Esophagus squamous epithelium (tissue), 5 donors: ENCODE data around the gene CPEB3. TPM values are rescaled to one million over a fixed set of nuclear protein-coding genes. Genes with fewer than 3 reads are reported as not detected.

Experiments
- DNase-seq: peaks from one replicate; lab custom pipeline; 2025; lab: John Stamatoyannopoulos, UW
- H3K27ac ChIP-seq, 4 donors: fragments of 200-600 bp; sonication (generic); one replicate each; pipeline ENCODE4 v1.5.1; 2016 to 2019; ENCODE audit warnings: mild to moderate bottlenecking in 1 of 4
- H3K27me3 ChIP-seq, 4 donors: fragments of 200-600 bp; sonication (generic); 1 replicate in 3 of 4; 2 replicates in 1 of 4; pipeline versions ENCODE4 v1.5.1 to v1.6.0; 2017 to 2021; ENCODE audit warnings: antibody characterized with exemption in 1 of 4
- H3K36me3 ChIP-seq, 3 donors: fragments of 200-600 bp; sonication (generic); one replicate each; pipeline ENCODE4 v1.5.1; 2016 to 2019
- H3K4me1 ChIP-seq, 3 donors: fragments of 200-600 bp; sonication (generic); one replicate each; pipeline ENCODE4 v1.5.1; 2017 to 2019
- H3K4me3 ChIP-seq, 4 donors: fragments of 200-600 bp; sonication (generic); 1 replicate in 3 of 4; 2 replicates in 1 of 4; pipeline ENCODE4 v1.5.1; 2016 to 2019; ENCODE audit warnings: mild to moderate bottlenecking in 2 of 4, moderate library complexity in 1 of 4
- H3K9me3 ChIP-seq, 3 donors: fragments of 200-600 bp; sonication (generic); one replicate each; pipeline ENCODE4 v1.5.1; 2016 to 2019
- CTCF ChIP-seq, 6 experiments: fragments of 450-650 bp in 4 of 6; fragments of 200-600 bp in 2 of 6; sonication (generic) in 2 of 6; IDR thresholded peaks; one replicate each; pipeline ENCODE4 v1.5.1; 2016 to 2019; ENCODE audit warnings: antibody characterized with exemption in 6 of 6, mild to moderate bottlenecking in 4 of 6, moderate library complexity in 4 of 6
- POLR2A ChIP-seq, 4 donors: fragments of 450-650 bp; IDR thresholded peaks; one replicate each; pipeline ENCODE4 v1.6.1; 2017; ENCODE audit warnings: antibody characterized with exemption in 4 of 4, mild to moderate bottlenecking in 4 of 4, moderate library complexity in 3 of 4
- WGBS, 2 donors: methylation state at CpG; one replicate each; pipeline ENCODE4 v1.1.5; 2018; 5-methylcytosine and 5-hydroxymethylcytosine counted together
- intact Hi-C: fragments of 100-400 bp; cut with DNase I; formaldehyde crosslinking; loops from one replicate; pipeline ENCODE4 v1.15.0; 2022
- total RNA-seq, 4 donors: library from RNA; depleted of rRNA; stranded (reverse); fragments of >200 nt; gene quantifications; one replicate each; pipeline ENCODE4 v1.1.0, GENCODE V29; 2016
- donor health status: DM: yes; HTN: yes; CAD: no.

Gene CPEB3
- total RNA-seq, 4 donors from 2014 or later = 5.5 to 8.8 (median 7.3) TPM

- H3K27ac ChIP-seq = peak overlapping the region; percentile 92 to 100 (median 96)
- intact Hi-C loops = no loop called here
- H3K27me3 ChIP-seq = no peaks in the 10 kb centered on the region
- WGBS, 2 donors = 0 to 2% methylated on average over 12 to 22 of the region's 33 CpGs
- peaks cover 0 to 27% (median 0%) of the 10 kb centered on the region in 3 donors for H3K4me1 ChIP-seq
- peak overlapping the region; percentile 82 to 100 (median 90) for H3K4me3 ChIP-seq
- TF ChIP-seq POLR2A (IDR thresholded peaks at IDR 0.05) = no peak
- TF ChIP-seq CTCF (IDR thresholded peaks at IDR 0.05) = no peak
- no peak for DNase-seq
- H3K36me3 ChIP-seq = peaks cover 0 to 21% (median 0%) of the 10 kb centered on the region in 3 donors
- H3K9me3 ChIP-seq = no peaks in the 10 kb centered on the region
These were observed 622 bp downstream of the CPEB3 start for GRCh38 chr10:92290076-92290836.

DNA sequence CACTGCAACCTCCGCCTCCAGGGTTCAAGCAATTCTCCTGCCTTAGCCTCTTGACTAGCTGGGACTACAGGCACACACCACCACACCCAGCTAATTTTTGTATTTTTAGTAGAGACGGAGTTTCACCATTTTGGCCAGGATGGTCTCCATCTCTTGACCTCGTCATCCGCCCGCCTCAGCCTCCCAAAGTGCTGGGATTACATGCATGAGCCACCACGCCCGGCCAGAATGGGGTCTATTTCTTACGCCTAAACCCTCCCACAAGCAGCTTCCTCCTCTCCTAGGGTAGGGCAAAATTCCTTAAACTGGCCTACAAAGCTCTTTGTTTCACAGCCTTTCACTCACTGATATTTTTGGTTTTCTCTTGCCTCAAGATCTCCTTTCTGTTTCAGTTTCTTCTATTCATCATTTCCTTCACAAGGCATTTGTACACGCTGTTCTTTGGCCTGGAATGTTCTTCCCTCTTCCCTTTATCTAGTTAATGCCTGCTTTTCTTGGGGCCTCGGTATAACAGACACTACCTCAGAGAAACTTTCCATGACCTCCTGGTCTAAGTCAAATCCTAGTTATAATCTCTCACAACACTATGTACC, 6.7 kb downstream of the CPEB3 start:
- Histone ChIP-seq H3K4me3 (peak overlapping the region in 1 of 4 donors; percentile 28), H3K9me3 (no peaks in the 10 kb centered on the region), H3K27me3 (no peaks in the 10 kb centered on the region), H3K36me3 (no peaks in the 10 kb centered on the region), H3K4me1 (peaks cover 0 to 16% (median 4%) of the 10 kb centered on the region in 3 donors), H3K27ac (peak overlapping the region; percentile 59 to 85 (median 70))
- WGBS, 2 donors = 65 to 72% methylated on average over 10 of the region's 10 CpGs
- no peak for DNase-seq
- TF ChIP-seq POLR2A (IDR thresholded peaks at IDR 0.05) (no peak), CTCF (IDR thresholded peaks at IDR 0.05) (no peak)
- intact Hi-C loops = no loop called here

GRCh38 chr10:92278996-92279696, 11.7 kb downstream of the CPEB3 start:
- no peaks in the 10 kb centered on the region for H3K9me3 ChIP-seq
- TF ChIP-seq POLR2A (IDR thresholded peaks at IDR 0.05) (no peak), CTCF (IDR thresholded peaks at IDR 0.05) (no peak)
- peaks cover 0 to 12% (median 4%) of the 10 kb centered on the region in 3 donors for H3K4me1 ChIP-seq
- no peaks in the 10 kb centered on the region for H3K27me3 ChIP-seq
- H3K36me3 ChIP-seq = no peaks in the 10 kb centered on the region
- WGBS, 2 donors = 50 to 52% methylated on average over 4 of the region's 4 CpGs
- H3K27ac ChIP-seq = peak overlapping the region in 2 of 4 donors; percentile 21
- no peak overlapping the region for H3K4me3 ChIP-seq
- intact Hi-C loops = no loop called here
- DNase-seq = no peak

DNA sequence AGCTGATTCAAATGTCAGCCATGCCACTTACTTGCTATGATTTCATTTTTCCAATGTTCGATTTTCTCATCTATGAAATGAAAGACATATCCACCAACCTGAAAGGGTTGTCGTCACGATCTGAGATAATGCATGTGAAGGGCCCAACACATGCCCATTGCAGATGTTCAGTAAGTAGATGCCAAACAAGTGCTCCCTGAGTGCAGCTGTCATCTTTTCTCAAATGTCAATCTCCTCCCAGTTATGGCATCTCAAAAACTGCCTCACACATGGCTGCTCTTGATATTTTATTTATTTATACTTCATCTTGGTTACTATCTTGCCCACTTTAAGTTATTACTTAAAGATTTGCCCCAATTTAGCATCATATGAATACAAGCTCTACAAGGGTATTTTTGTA, 16.8 kb downstream of the CPEB3 start:
- intact Hi-C loops = no loop called here
- whole genome bisulfite sequencing, 2 donors = 95% methylated on average over 3 of the region's 3 CpGs
- no peaks in the 10 kb centered on the region for H3K36me3 ChIP-seq
- peaks cover 0 to 3% (median 0%) of the 10 kb centered on the region in 3 donors for H3K4me1 ChIP-seq
- no peak for TF ChIP-seq POLR2A (IDR thresholded peaks at IDR 0.05)
- TF ChIP-seq CTCF (IDR thresholded peaks at IDR 0.05) = no peak
- no peaks in the 10 kb centered on the region for H3K9me3 ChIP-seq
- H3K27ac ChIP-seq = no peak overlapping the region
- DNase-seq = no peak
- H3K27me3 ChIP-seq = no peaks in the 10 kb centered on the region
- no peak overlapping the region for H3K4me3 ChIP-seq
